Measurements from ENCODE around the gene S100A7.
A peak's percentile ranks its signal among the peaks of the same experiment; 100 is the strongest.
"Not testable (repeated sequence)": the region's sequence is repeated elsewhere in the genome, so short reads cannot be mapped to it uniquely, and the experiment has no call there.

Gene S100A7

GRCh38 chr1:153475282-153475681 lies 14.8 kb upstream of the S100A7 start:
- DNase-seq = no peak

GRCh38 chr1:153474347-153474746 lies 13.9 kb upstream of the S100A7 start:
- DNase-seq = no peak

- no peak for DNase-seq
Observed at GRCh38 chr1:153470707-153471106, 10.3 kb upstream of the S100A7 start.

- no peak for DNase-seq
Observed at GRCh38 chr1:153466908-153467307, 6.5 kb upstream of the S100A7 start.

GRCh38 chr1:153465811-153466636 lies 5.6 kb upstream of the S100A7 start:
- peak; percentile 75 to 78 for DNase-seq

- DNase-seq = not testable (repeated sequence)
Observed at GRCh38 chr1:153462741-153463140, 2.3 kb upstream of the S100A7 start.

- DNase-seq = no peak
Observed at GRCh38 chr1:153459655-153460054, 796 bp downstream of the S100A7 start.

GRCh38 chr1:153456396-153456795 lies 4.1 kb downstream of the S100A7 start:
- no peak for DNase-seq

- DNase-seq = not testable (repeated sequence)
Observed at GRCh38 chr1:153448851-153449250, 11.6 kb downstream of the S100A7 start.

GRCh38 chr1:153447498-153448170 lies 12.8 kb downstream of the S100A7 start:
- DNase-seq = no peak

- DNase-seq = no peak
Observed at GRCh38 chr1:153444078-153444477, 16.4 kb downstream of the S100A7 start.

- DNase-seq = no peak
Observed at GRCh38 chr1:153443486-153443885, 17.0 kb downstream of the S100A7 start.

- no peak for DNase-seq
Observed at GRCh38 chr1:153441238-153441755, 19.2 kb downstream of the S100A7 start.

- no peak for DNase-seq
Observed at GRCh38 chr1:153439273-153439672, 21.2 kb downstream of the S100A7 start.

- DNase-seq = no peak
Observed at GRCh38 chr1:153438599-153438998, 21.9 kb downstream of the S100A7 start.

GRCh38 chr1:153437236-153437635 lies 23.2 kb downstream of the S100A7 start:
- no peak for DNase-seq

GRCh38 chr1:153434746-153435455 lies 25.6 kb downstream of the S100A7 start:
- DNase-seq = no peak

GRCh38 chr1:153432874-153433681 lies 27.4 kb downstream of the S100A7 start:
- DNase-seq = no peak

- no peak for DNase-seq
Observed at GRCh38 chr1:153431928-153432327, 28.5 kb downstream of the S100A7 start.

- DNase-seq = no peak
Observed at GRCh38 chr1:153431427-153431826, 29.0 kb downstream of the S100A7 start.

GRCh38 chr1:153431002-153431401 lies 29.4 kb downstream of the S100A7 start:
- no peak for DNase-seq

GRCh38 chr1:153430561-153430960 lies 29.9 kb downstream of the S100A7 start:
- no peak for DNase-seq

- DNase-seq = no peak
Observed at GRCh38 chr1:153430166-153430553, 30.3 kb downstream of the S100A7 start.
